ENCODE measurements around the gene SNX5.

GRCh38 chr20:18003897-18004296, 35.3 kb upstream of the SNX5 start:
- no peak for TF ChIP-seq ELF1 (IDR thresholded peaks at IDR 0.05; ENCODE audit: borderline replicate concordance, low read depth)
- TF ChIP-seq CEBPB (IDR thresholded peaks at IDR 0.05; ENCODE audit: low read depth): no peak
- no peak for TF ChIP-seq POLR2A (IDR thresholded peaks at IDR 0.05; ENCODE audit: borderline replicate concordance, extremely low read depth, insufficient read depth, insufficient read length)
- no peak for TF ChIP-seq ZBTB33 (IDR thresholded peaks at IDR 0.05; ENCODE audit: extremely low read depth, insufficient replicate concordance, low read length)
- TF ChIP-seq, protein P1, sequence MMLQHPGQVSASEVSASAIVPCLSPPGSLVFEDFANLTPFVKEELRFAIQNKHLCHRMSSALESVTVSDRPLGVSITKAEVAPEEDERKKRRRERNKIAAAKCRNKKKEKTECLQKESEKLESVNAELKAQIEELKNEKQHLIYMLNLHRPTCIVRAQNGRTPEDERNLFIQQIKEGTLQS (IDR thresholded peaks at IDR 0.05): no peak
- TF ChIP-seq EZH2phosphoT487 (IDR thresholded peaks at IDR 0.05; ENCODE audit: borderline replicate concordance): no peak
- TF ChIP-seq, protein P2, sequence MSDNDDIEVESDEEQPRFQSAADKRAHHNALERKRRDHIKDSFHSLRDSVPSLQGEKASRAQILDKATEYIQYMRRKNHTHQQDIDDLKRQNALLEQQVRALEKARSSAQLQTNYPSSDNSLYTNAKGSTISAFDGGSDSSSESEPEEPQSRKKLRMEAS (IDR thresholded peaks at IDR 0.05): no peak
- TF ChIP-seq CTCF (IDR thresholded peaks at IDR 0.05 in 2 of 3, conservative IDR thresholded peaks at IDR 0.05 in 1 of 3; ENCODE audit: borderline replicate concordance in 1 of 3, insufficient read depth in 1 of 3, low read depth in 2 of 3, low read length in 2 of 3): no peak

Measured in HCT116 (cell line).